Activated CD8-positive, alpha-beta memory T cell treated with anti-CD3 and anti-CD28 coated beads for 36 hours (primary cell): ENCODE data around the gene CFAP97D1. TPM values are rescaled to one million over a fixed set of nuclear protein-coding genes. Genes with fewer than 3 reads are reported as not detected.

ENCODE experiments used
- CTCF ChIA-PET: fragments of 350-600 bp; sonication (Branson Sonifier 250); formaldehyde crosslinking; loops from one replicate; lab custom pipeline; 2021; ENCODE audit warnings: antibody characterized with exemption; lab: Charles Lee
- POLR2A ChIA-PET: fragments of 350-600 bp; sonication (Branson Sonifier 250); formaldehyde crosslinking; loops from one replicate; lab custom pipeline; 2021; ENCODE audit warnings: antibody characterized with exemption; lab: Charles Lee
- total RNA-seq, 2 experiments: library from RNA; stranded (reverse); gene quantifications; one replicate each; pipeline ENCODE4 v1.2.3, GENCODE V29; 2021

Gene CFAP97D1
- not detected for total RNA-seq

- CTCF ChIA-PET, result interaction anchor here (1.2 kb wide), 1 partner anchor 14 kb away, joined by 3 read pairs; no protein-coding TSS in a partner anchor
- POLR2A ChIA-PET, result no interaction called here
Measured at GRCh38 chr17:43780135-43780534, at the start of gene CFAP97D1. Gene CFAP97D1, plus strand, starts transcription at chr17:43780435. Its CDS starts 28 bp downstream, at chr17:43780463.

- ChIA-PET CTCF (interaction anchor here (0.6 kb wide), 1 partner anchor 736 kb away, joined by 3 read pairs; no protein-coding TSS in a partner anchor), POLR2A (no interaction called here)
Measured at GRCh38 chr17:43732958-43733357, 47.3 kb upstream of the CFAP97D1 start.

- POLR2A ChIA-PET, result no interaction called here
Measured at GRCh38 chr17:43733956-43734355, 46.3 kb upstream of the CFAP97D1 start.

GRCh38 chr17:43734376-43734775 is 45.9 kb upstream of the CFAP97D1 start:
- POLR2A ChIA-PET, result no interaction called here
- CTCF ChIA-PET, result no interaction called here

More at GRCh38 chr17:43733956-43734355, 46.3 kb upstream of the CFAP97D1 start:
- CTCF ChIA-PET, result no interaction called here

GRCh38 chr17:43736389-43736788 is 43.8 kb upstream of the CFAP97D1 start:
- ChIA-PET CTCF (interaction anchor here (0.6 to 0.7 kb wide), 2 partner anchors 30 to 485 kb away, joined by 3 read pairs; no protein-coding TSS in a partner anchor), POLR2A (no interaction called here)

- POLR2A ChIA-PET, result no interaction called here
- CTCF ChIA-PET, result no interaction called here
Measured at GRCh38 chr17:43737722-43738121, 42.5 kb upstream of the CFAP97D1 start.

GRCh38 chr17:43740541-43740940 is 39.7 kb upstream of the CFAP97D1 start:
- ChIA-PET POLR2A (no interaction called here), CTCF (interaction anchor here (0.9 to 1.4 kb wide), 2 partner anchors 18 to 27 kb away, joined by 3 read pairs; partner anchors contain the start of gene SOST)

- ChIA-PET POLR2A (interaction anchor here (0.6 kb wide), 1 partner anchor 19 kb away, joined by 4 read pairs; no protein-coding TSS in a partner anchor), CTCF (no interaction called here)
Measured at GRCh38 chr17:43741636-43742035, 38.6 kb upstream of the CFAP97D1 start.

- ChIA-PET CTCF (interaction anchor here (1.3 kb wide), 1 partner anchor 51 kb away, joined by 4 read pairs; no protein-coding TSS in a partner anchor), POLR2A (no interaction called here)
Measured at GRCh38 chr17:43745541-43745940, 34.7 kb upstream of the CFAP97D1 start.

- ChIA-PET POLR2A (no interaction called here), CTCF (interaction anchor here (0.8 to 1.1 kb wide), 2 partner anchors 10 to 173 kb away, joined by 3 read pairs; no protein-coding TSS in a partner anchor)
Measured at GRCh38 chr17:43750153-43750552, 30.1 kb upstream of the CFAP97D1 start.

GRCh38 chr17:43753493-43754129 is 26.6 kb upstream of the CFAP97D1 start:
- ChIA-PET POLR2A (no interaction called here), CTCF (interaction anchor here (1.5 to 13.2 kb wide), 2 partner anchors 22 to 58 kb away, joined by 4 to 187 read pairs; no protein-coding TSS in a partner anchor)

GRCh38 chr17:43754947-43755346 is 25.3 kb upstream of the CFAP97D1 start:
- ChIA-PET POLR2A (no interaction called here), CTCF (interaction anchor here (1.5 to 13.2 kb wide), 2 partner anchors 12 to 59 kb away, joined by 4 to 187 read pairs; no protein-coding TSS in a partner anchor)

GRCh38 chr17:43755389-43755875 is 24.8 kb upstream of the CFAP97D1 start:
- POLR2A ChIA-PET, result no interaction called here
- CTCF ChIA-PET, result interaction anchor here (1.5 to 13.2 kb wide), 2 partner anchors 12 to 60 kb away, joined by 4 to 187 read pairs; no protein-coding TSS in a partner anchor

GRCh38 chr17:43756201-43756600 is 24.0 kb upstream of the CFAP97D1 start:
- CTCF ChIA-PET, result interaction anchor here (1.5 to 13.2 kb wide), 2 partner anchors 11 to 61 kb away, joined by 4 to 187 read pairs; no protein-coding TSS in a partner anchor
- POLR2A ChIA-PET, result no interaction called here

GRCh38 chr17:43757171-43757660 is 23.0 kb upstream of the CFAP97D1 start:
- ChIA-PET CTCF (interaction anchor here (1.2 to 13.2 kb wide), 2 partner anchors 40 to 62 kb away, joined by 3 to 187 read pairs; no protein-coding TSS in a partner anchor), POLR2A (no interaction called here)

GRCh38 chr17:43758086-43758485 is 22.1 kb upstream of the CFAP97D1 start:
- ChIA-PET CTCF (interaction anchor here (0.6 to 13.2 kb wide), 5 partner anchors 41 to 181 kb away, joined by 3 to 187 read pairs (median 3); no protein-coding TSS in a partner anchor), POLR2A (no interaction called here)

GRCh38 chr17:43758497-43759174 is 21.6 kb upstream of the CFAP97D1 start, which contains the start of gene SOST:
Gene SOST, minus strand, starts transcription at chr17:43758791. Its CDS starts 50 bp downstream, at chr17:43758741.
- ChIA-PET CTCF (interaction anchor here (1.1 to 13.2 kb wide), 8 partner anchors 15 to 182 kb away, joined by 3 to 187 read pairs (median 4); no protein-coding TSS in a partner anchor), POLR2A (no interaction called here)

- ChIA-PET POLR2A (no interaction called here), CTCF (interaction anchor here (1.1 to 13.2 kb wide), 13 partner anchors 9 to 188 kb away, joined by 3 to 187 read pairs (median 4); no protein-coding TSS in a partner anchor)
Measured at GRCh38 chr17:43759836-43760235, 20.4 kb upstream of the CFAP97D1 start.
